PC-3 (cell line): ENCODE data around the gene PRR12.

Source experiments
- EZH2 ChIP-seq: fragments of 300-600 bp; sonication (generic); IDR thresholded peaks from one replicate; pipeline ENCODE4 v1.6.1; 2017; ENCODE audit warnings: antibody characterized with exemption, mild to moderate bottlenecking, low read length; ENCODE audit not compliant: unreplicated experiment
- EZH2phosphoT487 ChIP-seq: fragments of 300-600 bp; sonication (generic); IDR thresholded peaks from 2 replicates; pipeline ENCODE4 v1.6.1; 2018; ENCODE audit warnings: mild to moderate bottlenecking, antibody characterized with exemption, low read length, borderline replicate concordance
- TF ChIP-seq, protein P1 (sequence below): fragments of 300-600 bp; sonication (generic); conservative IDR thresholded peaks from 2 replicates; pipeline ENCODE4 v1.5.1; 2017; ENCODE audit warnings: antibody characterized with exemption, low read depth, mild to moderate bottlenecking, low read length

GRCh38 chr19:49590071-49590970, 661 bp upstream of the PRR12 start:
- TF ChIP-seq, protein P1, sequence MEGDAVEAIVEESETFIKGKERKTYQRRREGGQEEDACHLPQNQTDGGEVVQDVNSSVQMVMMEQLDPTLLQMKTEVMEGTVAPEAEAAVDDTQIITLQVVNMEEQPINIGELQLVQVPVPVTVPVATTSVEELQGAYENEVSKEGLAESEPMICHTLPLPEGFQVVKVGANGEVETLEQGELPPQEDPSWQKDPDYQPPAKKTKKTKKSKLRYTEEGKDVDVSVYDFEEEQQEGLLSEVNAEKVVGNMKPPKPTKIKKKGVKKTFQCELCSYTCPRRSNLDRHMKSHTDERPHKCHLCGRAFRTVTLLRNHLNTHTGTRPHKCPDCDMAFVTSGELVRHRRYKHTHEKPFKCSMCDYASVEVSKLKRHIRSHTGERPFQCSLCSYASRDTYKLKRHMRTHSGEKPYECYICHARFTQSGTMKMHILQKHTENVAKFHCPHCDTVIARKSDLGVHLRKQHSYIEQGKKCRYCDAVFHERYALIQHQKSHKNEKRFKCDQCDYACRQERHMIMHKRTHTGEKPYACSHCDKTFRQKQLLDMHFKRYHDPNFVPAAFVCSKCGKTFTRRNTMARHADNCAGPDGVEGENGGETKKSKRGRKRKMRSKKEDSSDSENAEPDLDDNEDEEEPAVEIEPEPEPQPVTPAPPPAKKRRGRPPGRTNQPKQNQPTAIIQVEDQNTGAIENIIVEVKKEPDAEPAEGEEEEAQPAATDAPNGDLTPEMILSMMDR: no peak
- TF ChIP-seq EZH2 (no peak), EZH2phosphoT487 (no peak)
